Endothelial cell (in vitro differentiated cells): ENCODE measurements around the gene PTMA. TPM values are rescaled to one million over a fixed set of nuclear protein-coding genes. Genes with fewer than 3 reads are reported as not detected.
A peak's percentile ranks its signal among the peaks of the same experiment; 100 is the strongest.
"Not testable (repeated sequence)": the region's sequence is repeated elsewhere in the genome, so short reads cannot be mapped to it uniquely, and the experiment has no call there.

Source experiments
- DNase-seq: peaks from one replicate; pipeline ENCODE4 v3.0.0; 2021; ENCODE audit warnings: low spot score
- H3K27ac Mint-ChIP-seq: one replicate; pipeline ENCODE4 v1.8.0; 2021; ENCODE audit warnings: mixed read lengths, inconsistent platforms; ENCODE audit not compliant: unreplicated experiment
- H3K27me3 Mint-ChIP-seq: one replicate; pipeline ENCODE4 v1.8.0; 2021; ENCODE audit warnings: mild to moderate bottlenecking, moderate library complexity, mixed read lengths, inconsistent platforms; ENCODE audit not compliant: unreplicated experiment
- H3K36me3 Mint-ChIP-seq: one replicate; pipeline ENCODE4 v1.8.0; 2021; ENCODE audit warnings: mild to moderate bottlenecking, low read depth, mixed read lengths, inconsistent platforms; ENCODE audit not compliant: unreplicated experiment
- H3K4me1 Mint-ChIP-seq: one replicate; pipeline ENCODE4 v1.8.0; 2021; ENCODE audit warnings: mild to moderate bottlenecking, mixed read lengths, inconsistent platforms; ENCODE audit not compliant: unreplicated experiment
- H3K4me3 Mint-ChIP-seq: one replicate; pipeline ENCODE4 v1.8.0; 2021; ENCODE audit warnings: mild to moderate bottlenecking, mixed read lengths, inconsistent platforms; ENCODE audit not compliant: unreplicated experiment
- H3K9me3 Mint-ChIP-seq: one replicate; pipeline ENCODE4 v1.8.0; 2021; ENCODE audit warnings: mixed read lengths, inconsistent platforms; ENCODE audit not compliant: unreplicated experiment
- total RNA-seq: library from RNA; stranded (reverse); fragmentation: NEBNext Ultra II Directional; extraction: Animal tissue kit (Norgen Biotek cat#: 25700); gene quantifications from one replicate; pipeline ENCODE4 v1.2.1, GENCODE V29; 2021; ENCODE audit not compliant: unreplicated experiment
- TF ChIP-seq, protein P1 (sequence below): fragments of 200-600 bp; sonication (generic); IDR thresholded peaks from one replicate; pipeline ENCODE4 v1.5.0; 2021; ENCODE audit warnings: antibody characterized with exemption; ENCODE audit not compliant: unreplicated experiment

Gene PTMA
- total RNA-seq, 1 donor from 2014 or later, result 592 TPM

DNA sequence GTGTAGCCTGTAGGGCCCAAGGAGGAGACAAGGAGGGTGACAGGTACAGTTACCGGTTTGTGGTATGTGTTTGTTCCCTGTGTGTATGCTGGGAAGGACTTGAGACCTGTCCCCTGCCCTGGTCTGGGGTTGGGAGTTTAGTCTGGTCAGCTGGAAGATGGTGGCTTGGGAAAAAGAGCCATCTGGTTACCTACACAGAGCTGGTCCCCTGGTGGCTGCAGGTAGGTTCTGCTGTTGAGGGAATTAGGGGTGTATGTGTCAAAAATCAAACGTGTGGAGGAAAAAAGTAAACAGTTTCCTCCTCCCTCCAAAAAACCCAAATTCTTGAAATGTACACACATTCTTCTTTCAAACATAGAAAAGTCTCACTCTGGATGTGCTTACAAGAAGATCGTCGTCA, 24.3 kb downstream of the PTMA start:
- no peak overlapping the region for H3K4me3 Mint-ChIP-seq
- H3K9me3 Mint-ChIP-seq, result no peaks in the 10 kb centered on the region
- H3K4me1 Mint-ChIP-seq, result no peaks in the 10 kb centered on the region
- H3K27me3 Mint-ChIP-seq, result no peaks in the 10 kb centered on the region
- H3K36me3 Mint-ChIP-seq, result no peaks in the 10 kb centered on the region
- H3K27ac Mint-ChIP-seq, result no peak overlapping the region
- TF ChIP-seq, protein P1, sequence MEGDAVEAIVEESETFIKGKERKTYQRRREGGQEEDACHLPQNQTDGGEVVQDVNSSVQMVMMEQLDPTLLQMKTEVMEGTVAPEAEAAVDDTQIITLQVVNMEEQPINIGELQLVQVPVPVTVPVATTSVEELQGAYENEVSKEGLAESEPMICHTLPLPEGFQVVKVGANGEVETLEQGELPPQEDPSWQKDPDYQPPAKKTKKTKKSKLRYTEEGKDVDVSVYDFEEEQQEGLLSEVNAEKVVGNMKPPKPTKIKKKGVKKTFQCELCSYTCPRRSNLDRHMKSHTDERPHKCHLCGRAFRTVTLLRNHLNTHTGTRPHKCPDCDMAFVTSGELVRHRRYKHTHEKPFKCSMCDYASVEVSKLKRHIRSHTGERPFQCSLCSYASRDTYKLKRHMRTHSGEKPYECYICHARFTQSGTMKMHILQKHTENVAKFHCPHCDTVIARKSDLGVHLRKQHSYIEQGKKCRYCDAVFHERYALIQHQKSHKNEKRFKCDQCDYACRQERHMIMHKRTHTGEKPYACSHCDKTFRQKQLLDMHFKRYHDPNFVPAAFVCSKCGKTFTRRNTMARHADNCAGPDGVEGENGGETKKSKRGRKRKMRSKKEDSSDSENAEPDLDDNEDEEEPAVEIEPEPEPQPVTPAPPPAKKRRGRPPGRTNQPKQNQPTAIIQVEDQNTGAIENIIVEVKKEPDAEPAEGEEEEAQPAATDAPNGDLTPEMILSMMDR, result peak; percentile 26
- no peak for DNase-seq

DNA sequence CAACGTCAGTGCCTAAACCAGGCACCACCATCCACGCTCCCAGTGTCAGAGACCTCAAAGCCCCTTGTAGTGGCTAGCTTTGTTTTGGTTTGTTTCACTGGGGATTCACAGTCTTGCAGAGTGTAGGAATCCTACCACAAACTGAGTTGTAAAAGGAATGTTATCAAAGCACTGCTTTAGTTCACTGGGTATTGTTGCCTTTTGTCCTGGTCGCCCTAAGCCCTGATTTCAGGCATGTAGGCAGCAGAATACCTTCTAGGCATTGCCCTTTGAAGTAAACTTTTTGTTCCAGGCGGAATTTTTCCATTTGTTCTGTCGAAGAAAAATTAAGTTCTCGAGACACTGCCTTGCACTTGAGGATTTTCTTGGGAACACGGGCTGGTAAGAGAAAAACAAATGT, 29.4 kb downstream of the PTMA start:
- Mint-ChIP-seq H3K4me1 (no peaks in the 10 kb centered on the region), H3K9me3 (no peaks in the 10 kb centered on the region), H3K27ac (no peak overlapping the region), H3K27me3 (no peaks in the 10 kb centered on the region), H3K4me3 (no peak overlapping the region), H3K36me3 (peaks cover 9% of the 10 kb centered on the region)
- no peak for DNase-seq
- TF ChIP-seq, protein P1, result no peak

DNA sequence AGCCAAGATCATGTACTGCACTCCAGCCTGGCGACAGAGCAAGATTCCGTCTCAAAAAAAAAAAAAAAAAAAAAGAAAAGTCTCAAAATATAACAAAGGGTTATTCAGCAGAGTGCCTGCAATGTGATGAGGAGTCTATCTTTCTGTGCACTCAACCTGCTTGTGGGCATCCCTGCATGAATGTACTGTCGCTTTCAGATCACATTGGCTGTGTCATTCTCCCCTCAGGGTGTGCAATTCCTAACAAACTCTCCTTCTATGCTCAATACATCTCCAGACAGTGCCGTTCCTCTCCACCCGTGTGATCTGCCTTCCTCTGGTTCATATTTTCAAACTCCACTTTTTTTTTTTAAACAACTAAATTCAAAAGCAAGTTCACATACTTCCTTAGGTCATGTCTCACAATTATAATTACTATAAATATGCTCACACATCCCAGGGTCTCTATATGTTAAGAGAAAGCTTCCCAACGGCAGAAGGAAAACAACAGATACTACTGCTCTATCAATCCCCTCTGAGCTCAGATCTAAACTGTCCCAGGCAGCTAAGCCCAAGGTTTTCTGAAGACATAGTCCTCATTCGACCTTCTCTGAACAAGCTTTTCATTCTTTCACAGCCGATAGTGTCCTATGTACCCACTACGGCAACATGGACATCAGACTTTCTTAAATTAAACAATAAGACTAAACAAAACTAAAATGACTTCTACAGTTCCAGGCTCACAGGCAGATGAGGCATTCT, 35.2 kb downstream of the PTMA start:
- Mint-ChIP-seq H3K9me3 (no peaks in the 10 kb centered on the region), H3K27ac (no peak overlapping the region)

DNA sequence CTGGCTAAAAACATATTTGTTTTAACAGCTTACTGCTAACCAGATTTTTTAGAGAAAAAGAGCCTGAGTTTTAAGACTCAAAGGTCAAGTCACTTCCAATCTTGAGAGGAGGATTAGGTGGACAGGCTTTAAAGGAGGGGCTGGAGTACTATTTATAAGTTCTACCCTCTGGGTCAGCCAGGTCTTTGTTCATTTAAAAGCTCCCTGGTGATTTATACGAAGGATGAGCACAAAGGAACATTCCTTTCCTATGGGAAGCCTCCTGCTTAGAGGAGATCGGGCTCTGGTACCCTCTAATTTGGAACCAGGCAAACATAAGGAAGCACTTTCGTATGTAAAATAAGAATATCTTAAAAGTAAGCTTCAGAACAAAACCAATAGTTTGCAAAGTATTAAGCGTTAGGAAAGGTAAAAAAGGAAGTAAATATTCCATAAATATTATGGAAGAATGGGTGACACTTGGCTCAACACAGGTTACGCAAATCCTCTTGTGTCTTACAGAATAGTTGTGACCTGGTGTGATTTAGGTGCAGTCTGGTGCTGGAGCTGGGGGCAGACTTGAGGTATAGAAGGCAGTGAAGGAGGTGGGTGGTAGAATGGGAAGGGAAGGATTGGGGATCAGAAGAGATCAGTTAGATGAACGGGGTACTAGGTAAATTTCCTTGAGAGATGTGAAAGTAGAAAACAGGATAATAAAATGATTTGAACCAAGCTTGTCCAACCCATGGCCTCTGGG, 37.1 kb downstream of the PTMA start:
- H3K36me3 Mint-ChIP-seq, result no peaks in the 10 kb centered on the region
- H3K4me3 Mint-ChIP-seq, result no peak overlapping the region
- no peaks in the 10 kb centered on the region for H3K9me3 Mint-ChIP-seq
- TF ChIP-seq, protein P1, result no peak
- H3K27me3 Mint-ChIP-seq, result peaks cover 2% of the 10 kb centered on the region
- no peaks in the 10 kb centered on the region for H3K4me1 Mint-ChIP-seq
- no peak overlapping the region for H3K27ac Mint-ChIP-seq
- DNase-seq, result no peak

More for the DNA sequence above, 35.2 kb downstream of the PTMA start:
- Mint-ChIP-seq H3K36me3 (peaks cover 5% of the 10 kb centered on the region), H3K27me3 (peaks cover 2% of the 10 kb centered on the region), H3K4me1 (no peaks in the 10 kb centered on the region), H3K4me3 (no peak overlapping the region)
- TF ChIP-seq, protein P1, result no peak
- DNase-seq, result no peak

DNA sequence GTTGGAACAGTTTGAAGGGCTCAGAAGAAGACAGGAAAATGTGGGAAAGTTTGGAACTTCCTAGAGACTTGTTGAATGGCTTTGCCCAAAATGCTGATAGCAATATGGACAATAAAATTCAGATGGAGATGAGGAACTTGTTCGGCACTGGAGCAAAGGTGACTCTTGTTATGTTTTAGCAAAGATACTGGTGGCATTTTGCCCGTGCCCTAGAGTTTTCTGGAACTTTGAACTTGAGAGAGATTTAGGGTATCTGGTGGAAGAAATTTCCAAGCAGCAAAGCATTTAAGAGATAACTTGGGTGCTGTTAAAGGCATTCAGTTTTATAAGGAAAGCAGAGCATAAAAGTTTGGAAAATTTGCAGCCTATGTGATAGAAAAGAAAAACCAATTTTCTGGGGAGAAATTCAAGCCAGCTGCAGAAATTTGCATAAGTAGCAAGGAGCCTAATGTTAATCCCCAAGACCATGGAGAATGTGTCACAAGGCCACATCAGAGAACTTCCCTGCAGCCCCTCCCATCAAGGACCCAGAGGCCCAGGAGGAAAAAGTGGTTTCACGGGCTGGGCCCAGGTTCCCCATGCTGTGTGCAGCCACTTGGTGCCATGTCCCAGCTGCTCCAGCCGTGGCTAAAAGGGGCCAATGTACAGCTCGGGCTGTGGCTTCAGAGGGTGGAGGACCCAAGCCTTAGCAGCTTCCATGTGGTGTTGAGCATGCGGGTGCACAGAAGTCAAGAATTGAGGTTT, 40.0 kb downstream of the PTMA start:
- not testable (repeated sequence) for H3K4me3 Mint-ChIP-seq, H3K27ac Mint-ChIP-seq, H3K4me1 Mint-ChIP-seq, H3K27me3 Mint-ChIP-seq, H3K36me3 Mint-ChIP-seq, DNase-seq, H3K9me3 Mint-ChIP-seq

DNA sequence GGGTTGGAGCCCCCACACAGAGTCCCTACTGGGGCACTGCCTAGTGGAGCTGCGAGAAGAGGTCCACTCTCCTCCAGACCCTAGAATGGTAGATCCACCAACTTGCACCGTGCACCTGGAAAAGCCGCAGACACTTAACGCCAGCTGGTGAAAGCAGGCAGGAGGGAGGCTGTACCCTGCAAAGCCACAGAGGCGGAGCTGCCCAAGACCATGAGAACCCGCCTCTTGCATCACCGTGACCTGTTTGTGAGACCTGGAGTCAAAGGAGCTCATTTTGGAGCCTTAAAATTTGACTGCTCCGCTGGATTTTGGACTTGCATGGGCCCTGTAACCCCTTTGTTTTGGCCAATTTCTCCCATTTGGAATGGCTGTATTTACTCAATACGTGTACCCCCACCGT, 40.7 kb downstream of the PTMA start:
- not testable (repeated sequence) for H3K9me3 Mint-ChIP-seq, DNase-seq, H3K4me3 Mint-ChIP-seq

More for the DNA sequence above, 40.7 kb downstream of the PTMA start:
- not testable (repeated sequence) for H3K27me3 Mint-ChIP-seq, H3K27ac Mint-ChIP-seq, H3K4me1 Mint-ChIP-seq, H3K36me3 Mint-ChIP-seq
